Neural progenitor cell (in vitro differentiated cells): ENCODE data around the gene GABBR2. TPM values are rescaled to one million over a fixed set of nuclear protein-coding genes. Genes with fewer than 3 reads are reported as not detected.

Source experiments
- DNase-seq: peaks from one replicate; pipeline ENCODE4 v3.0.0-alpha.2; 2016; ENCODE audit warnings: low spot score
- H2AFZ ChIP-seq: fragments of 200-600 bp; sonication (generic); replicated peaks from 2 replicates; pipeline ENCODE4 v1.6.1; 2016; ENCODE audit warnings: antibody characterized with exemption
- H3F3A ChIP-seq: fragments of 200-600 bp; sonication (generic); 2 replicates; pipeline ENCODE4 v1.6.1; 2016; ENCODE audit warnings: antibody characterized with exemption, low read depth
- H3K27ac ChIP-seq: fragments of 200-600 bp; sonication (generic); 2 replicates; pipeline ENCODE4 v1.5.1; 2016; ENCODE audit warnings: mild to moderate bottlenecking
- H3K27me3 ChIP-seq: fragments of 200-600 bp; sonication (generic); 2 replicates; pipeline ENCODE4 v1.6.1; 2016; ENCODE audit warnings: mild to moderate bottlenecking, moderate library complexity
- H3K36me3 ChIP-seq: fragments of 200-600 bp; sonication (generic); 2 replicates; pipeline ENCODE4 v1.5.1; 2016
- H3K4me1 ChIP-seq: fragments of 200-600 bp; sonication (generic); 2 replicates; pipeline ENCODE4 v1.6.1; 2016; ENCODE audit warnings: mixed run types
- H3K4me2 ChIP-seq: fragments of 200-600 bp; sonication (generic); 2 replicates; pipeline ENCODE4 v1.6.1; 2016
- H3K4me3 ChIP-seq: fragments of 200-600 bp; sonication (generic); 2 replicates; pipeline ENCODE4 v1.5.1; 2016
- H3K79me2 ChIP-seq: fragments of 200-600 bp; sonication (generic); 2 replicates; pipeline ENCODE4 v1.6.1; 2016; ENCODE audit warnings: low read depth
- H3K9ac ChIP-seq: fragments of 200-600 bp; sonication (generic); 2 replicates; pipeline ENCODE4 v1.6.1; 2016
- H3K9me3 ChIP-seq: fragments of 200-600 bp; sonication (generic); 2 replicates; pipeline ENCODE4 v1.5.1; 2016; ENCODE audit warnings: low read depth
- H4K20me1 ChIP-seq: fragments of 200-600 bp; sonication (generic); 2 replicates; pipeline ENCODE4 v1.6.1; 2016; ENCODE audit warnings: low read depth
- H3K27ac Mint-ChIP-seq: 3 replicates; pipeline ENCODE4 v1.8.0; 2021; ENCODE audit warnings: mixed read lengths
- H3K27me3 Mint-ChIP-seq: 2 replicates; pipeline ENCODE4 v1.8.0; 2022; ENCODE audit warnings: low read depth, mild to moderate bottlenecking, inconsistent platforms, moderate library complexity, mixed read lengths; ENCODE audit not compliant: insufficient read depth
- H3K36me3 Mint-ChIP-seq: 3 replicates; pipeline ENCODE4 v1.8.0; 2021; ENCODE audit warnings: mixed read lengths
- H3K4me1 Mint-ChIP-seq: 3 replicates; pipeline ENCODE4 v1.8.0; 2021; ENCODE audit warnings: mixed read lengths
- H3K4me3 Mint-ChIP-seq: 3 replicates; pipeline ENCODE4 v1.8.0; 2021; ENCODE audit warnings: mild to moderate bottlenecking, moderate library complexity, mixed read lengths
- H3K9me3 Mint-ChIP-seq: 3 replicates; pipeline ENCODE4 v1.8.0; 2020; ENCODE audit warnings: mixed read lengths
- EZH2 ChIP-seq: fragments of 200-600 bp; sonication (generic); IDR thresholded peaks from 2 replicates; pipeline ENCODE4 v1.6.1; 2017; ENCODE audit warnings: antibody characterized with exemption, mild to moderate bottlenecking, moderate library complexity
- EZH2phosphoT487 ChIP-seq: fragments of 200-600 bp; sonication (generic); IDR thresholded peaks from 2 replicates; pipeline ENCODE4 v1.6.1; 2017; ENCODE audit warnings: antibody characterized with exemption
- total RNA-seq: library from RNA; depleted of rRNA; stranded (reverse); fragments of >200 nt; gene quantifications from 2 replicates; pipeline ENCODE4 v1.2.3, GENCODE V29; 2015; ENCODE audit warnings: low replicate concordance
- TF ChIP-seq, protein P1 (sequence below): fragments of 200-600 bp; sonication (generic); IDR thresholded peaks from 2 replicates; pipeline ENCODE4 v1.5.1; 2017; ENCODE audit warnings: antibody characterized with exemption, mild to moderate bottlenecking

GABBR2 gene
- total RNA-seq, 1 donor from 2014 or later, result not detected

DNA sequence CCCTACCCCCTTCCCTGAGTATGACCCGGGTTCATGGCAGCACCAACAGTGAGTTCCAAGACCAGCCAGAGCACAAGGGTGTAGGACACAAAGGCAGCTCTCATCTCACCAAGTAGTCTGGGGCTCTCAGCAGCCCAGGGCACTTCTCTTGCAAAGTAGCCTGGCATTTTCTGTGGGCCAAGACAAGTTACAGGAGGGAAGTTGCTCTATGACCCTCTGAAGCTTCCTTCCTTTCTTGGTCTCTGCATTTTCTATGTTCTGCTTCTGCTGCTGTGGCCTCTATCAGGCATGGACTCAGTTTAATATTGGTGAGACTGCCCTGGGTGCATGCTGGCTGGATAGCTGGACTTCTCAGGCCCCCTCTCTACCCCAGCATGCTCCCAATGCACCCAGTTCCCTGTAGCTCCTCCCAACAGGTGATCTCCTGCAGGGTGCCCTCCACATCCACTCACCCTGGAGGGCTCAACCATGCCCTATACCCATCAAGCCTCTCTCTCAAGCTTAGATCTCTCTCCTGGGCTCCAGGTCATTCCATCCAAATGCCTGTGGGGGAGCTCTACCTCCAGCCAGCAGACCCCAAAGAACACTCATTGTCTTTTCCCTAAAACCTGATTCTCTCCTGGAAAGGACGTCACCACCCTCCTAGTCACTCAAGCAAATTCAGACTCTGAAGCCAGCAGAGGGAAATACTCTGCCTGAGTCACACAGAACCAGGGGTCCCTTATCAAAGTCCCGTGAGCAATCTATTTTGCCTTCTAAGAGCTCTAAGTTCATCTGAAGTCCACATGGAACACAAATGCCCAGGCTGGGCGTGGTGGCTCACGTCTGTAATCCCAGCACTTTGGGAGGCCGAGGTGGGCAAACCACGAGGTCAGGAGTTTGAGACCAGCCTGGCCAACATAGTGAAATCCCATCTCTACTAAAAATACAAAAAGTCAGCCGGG is 467.1 kb downstream of the GABBR2 start:
- Mint-ChIP-seq H3K4me1 (peaks cover 15% of the 10 kb centered on the region), H3K4me3 (no peak overlapping the region), H3K27ac (peak overlapping the region; percentile 15), H3K9me3 (no peaks in the 10 kb centered on the region), H3K27me3 (peaks cover 12% of the 10 kb centered on the region), H3K36me3 (no peaks in the 10 kb centered on the region)
- Histone ChIP-seq H3K36me3 (no peaks in the 10 kb centered on the region), H3K4me3 (no peak overlapping the region), H3K4me2 (no peak overlapping the region), H3K27ac (no peak overlapping the region), H3F3A (peaks cover 8% of the 10 kb centered on the region), H3K4me1 (peaks cover 13% of the 10 kb centered on the region), H3K9me3 (no peaks in the 10 kb centered on the region), H3K79me2 (no peaks in the 10 kb centered on the region), H3K27me3 (no peaks in the 10 kb centered on the region), H3K9ac (no peak overlapping the region), H4K20me1 (peaks cover 3% of the 10 kb centered on the region), H2AFZ (no peak overlapping the region)
- no peak for TF ChIP-seq EZH2phosphoT487
- TF ChIP-seq EZH2, result no peak
- TF ChIP-seq, protein P1, sequence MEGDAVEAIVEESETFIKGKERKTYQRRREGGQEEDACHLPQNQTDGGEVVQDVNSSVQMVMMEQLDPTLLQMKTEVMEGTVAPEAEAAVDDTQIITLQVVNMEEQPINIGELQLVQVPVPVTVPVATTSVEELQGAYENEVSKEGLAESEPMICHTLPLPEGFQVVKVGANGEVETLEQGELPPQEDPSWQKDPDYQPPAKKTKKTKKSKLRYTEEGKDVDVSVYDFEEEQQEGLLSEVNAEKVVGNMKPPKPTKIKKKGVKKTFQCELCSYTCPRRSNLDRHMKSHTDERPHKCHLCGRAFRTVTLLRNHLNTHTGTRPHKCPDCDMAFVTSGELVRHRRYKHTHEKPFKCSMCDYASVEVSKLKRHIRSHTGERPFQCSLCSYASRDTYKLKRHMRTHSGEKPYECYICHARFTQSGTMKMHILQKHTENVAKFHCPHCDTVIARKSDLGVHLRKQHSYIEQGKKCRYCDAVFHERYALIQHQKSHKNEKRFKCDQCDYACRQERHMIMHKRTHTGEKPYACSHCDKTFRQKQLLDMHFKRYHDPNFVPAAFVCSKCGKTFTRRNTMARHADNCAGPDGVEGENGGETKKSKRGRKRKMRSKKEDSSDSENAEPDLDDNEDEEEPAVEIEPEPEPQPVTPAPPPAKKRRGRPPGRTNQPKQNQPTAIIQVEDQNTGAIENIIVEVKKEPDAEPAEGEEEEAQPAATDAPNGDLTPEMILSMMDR, result peak; percentile 51
- DNase-seq, result peak; percentile 42

DNA sequence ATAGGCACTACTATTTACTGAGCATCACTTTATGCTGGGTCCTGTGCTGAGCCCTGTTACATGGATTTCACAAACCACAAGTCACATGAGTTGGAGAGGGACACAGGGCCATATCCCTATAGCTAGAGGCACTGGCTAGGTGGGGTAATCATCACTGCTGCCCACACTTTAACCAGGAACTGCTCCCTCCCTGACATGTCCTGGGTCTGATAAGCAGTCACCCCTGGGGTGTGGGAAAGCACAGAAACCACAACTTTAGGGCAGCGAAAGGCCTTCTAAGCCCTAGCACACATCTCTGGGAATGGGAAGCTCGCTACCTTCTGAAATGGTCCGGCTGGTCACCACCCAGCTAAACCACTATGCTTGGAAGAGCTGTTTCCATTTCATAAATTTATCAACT is 468.3 kb downstream of the GABBR2 start:
- Histone ChIP-seq H2AFZ (no peak overlapping the region), H3K4me2 (no peak overlapping the region), H3K9me3 (no peaks in the 10 kb centered on the region), H4K20me1 (peaks cover 3% of the 10 kb centered on the region), H3K27me3 (no peaks in the 10 kb centered on the region), H3K4me3 (no peak overlapping the region), H3F3A (peaks cover 8% of the 10 kb centered on the region), H3K9ac (no peak overlapping the region), H3K4me1 (peaks cover 13% of the 10 kb centered on the region), H3K27ac (no peak overlapping the region), H3K36me3 (no peaks in the 10 kb centered on the region), H3K79me2 (no peaks in the 10 kb centered on the region)
- H3K27me3 Mint-ChIP-seq, result peaks cover 12% of the 10 kb centered on the region
- TF ChIP-seq EZH2phosphoT487 (no peak), EZH2 (no peak)
- TF ChIP-seq, protein P1, result no peak
- no peaks in the 10 kb centered on the region for H3K9me3 Mint-ChIP-seq
- DNase-seq, result no peak
- no peak overlapping the region for H3K27ac Mint-ChIP-seq
- peaks cover 12% of the 10 kb centered on the region for H3K4me1 Mint-ChIP-seq
- no peak overlapping the region for H3K4me3 Mint-ChIP-seq
- H3K36me3 Mint-ChIP-seq, result no peaks in the 10 kb centered on the region

Other genes starting within 250 kb of the GABBR2 start
- 16.0 and 44.3 TPM in 2 replicates for gene ANKS6, start 87.6 kb upstream of the GABBR2 start, total RNA-seq
- gene GALNT12, start 98.7 kb upstream of the GABBR2 start, total RNA-seq, result 28.8 and 46.5 TPM in 2 replicates
- gene COL15A1, start 235.0 kb upstream of the GABBR2 start, total RNA-seq, result 0.71 and 3.2 TPM in 2 replicates